ENCODE results near the gene PARM1. TPM values are rescaled to one million over a fixed set of nuclear protein-coding genes. Genes with fewer than 3 reads are reported as not detected.

PARM1 gene
- polyA plus RNA-seq, 1 donor from 2014 or later, result 37.0 TPM

- no peaks in the 10 kb centered on the region for H3K9me3 Mint-ChIP-seq
- peaks cover 12 to 17% (median 15%) of the 10 kb centered on the region in 3 donors for H3K4me1 Mint-ChIP-seq
- H3K27ac Mint-ChIP-seq, result no peak overlapping the region
- H3K27me3 Mint-ChIP-seq, result no peaks in the 10 kb centered on the region
- H3K4me3 Mint-ChIP-seq, result no peak overlapping the region
- peaks cover 6% of the 10 kb centered on the region for H3K36me3 Mint-ChIP-seq
These were observed 109.8 kb downstream of the PARM1 start for GRCh38 chr4:75042601-75043208.

- peak overlapping the region in 1 of 3 donors; percentile 20 for H3K27ac Mint-ChIP-seq
- peaks cover 6% of the 10 kb centered on the region for H3K36me3 Mint-ChIP-seq
- H3K4me1 Mint-ChIP-seq, result peaks cover 8 to 13% (median 10%) of the 10 kb centered on the region in 3 donors
- H3K4me3 Mint-ChIP-seq, result peak overlapping the region in 2 of 4 donors; percentile 1 to 90
- no peaks in the 10 kb centered on the region for H3K27me3 Mint-ChIP-seq
- H3K9me3 Mint-ChIP-seq, result no peaks in the 10 kb centered on the region
These were observed 113.3 kb downstream of the PARM1 start for GRCh38 chr4:75046226-75046625.

GRCh38 chr4:75046641-75047040, 113.7 kb downstream of the PARM1 start:
- Mint-ChIP-seq H3K27me3 (no peaks in the 10 kb centered on the region), H3K4me3 (peak overlapping the region in 2 of 4 donors; percentile 69 to 90)

GRCh38 chr4:75048208-75048879, 115.4 kb downstream of the PARM1 start:
- Mint-ChIP-seq H3K4me3 (no peak overlapping the region), H3K27ac (no peak overlapping the region), H3K27me3 (no peaks in the 10 kb centered on the region), H3K36me3 (peaks cover 6% of the 10 kb centered on the region), H3K9me3 (no peaks in the 10 kb centered on the region), H3K4me1 (peaks cover 8 to 13% (median 9%) of the 10 kb centered on the region in 3 donors)

More at GRCh38 chr4:75046641-75047040, 113.7 kb downstream of the PARM1 start:
- peaks cover 6% of the 10 kb centered on the region for H3K36me3 Mint-ChIP-seq
- peak overlapping the region in 2 of 3 donors; percentile 20 for H3K27ac Mint-ChIP-seq
- peaks cover 8 to 13% (median 9%) of the 10 kb centered on the region in 3 donors for H3K4me1 Mint-ChIP-seq
- no peaks in the 10 kb centered on the region for H3K9me3 Mint-ChIP-seq

- H3K27ac Mint-ChIP-seq, result no peak overlapping the region
- H3K9me3 Mint-ChIP-seq, result no peaks in the 10 kb centered on the region
- H3K4me1 Mint-ChIP-seq, result peaks cover under 1 to 7% (median 5%) of the 10 kb centered on the region in 3 donors
- no peaks in the 10 kb centered on the region for H3K27me3 Mint-ChIP-seq
- no peak overlapping the region for H3K4me3 Mint-ChIP-seq
- H3K36me3 Mint-ChIP-seq, result peaks cover 2% of the 10 kb centered on the region
These were observed 118.5 kb downstream of the PARM1 start for GRCh38 chr4:75051431-75051830.

GRCh38 chr4:75053352-75053751, 120.4 kb downstream of the PARM1 start:
- H3K27ac Mint-ChIP-seq, result peak overlapping the region in 1 of 3 donors; percentile 21
- H3K4me3 Mint-ChIP-seq, result no peak overlapping the region
- no peaks in the 10 kb centered on the region for H3K9me3 Mint-ChIP-seq
- H3K36me3 Mint-ChIP-seq, result peaks cover 2% of the 10 kb centered on the region
- H3K4me1 Mint-ChIP-seq, result no peaks in the 10 kb centered on the region
- no peaks in the 10 kb centered on the region for H3K27me3 Mint-ChIP-seq

- no peaks in the 10 kb centered on the region for H3K4me1 Mint-ChIP-seq
- peaks cover 2% of the 10 kb centered on the region for H3K36me3 Mint-ChIP-seq
- H3K27me3 Mint-ChIP-seq, result no peaks in the 10 kb centered on the region
- no peaks in the 10 kb centered on the region for H3K9me3 Mint-ChIP-seq
- no peak overlapping the region for H3K4me3 Mint-ChIP-seq
- H3K27ac Mint-ChIP-seq, result no peak overlapping the region
These were observed 121.2 kb downstream of the PARM1 start for GRCh38 chr4:75054078-75054477.

- Mint-ChIP-seq H3K4me1 (no peaks in the 10 kb centered on the region), H3K4me3 (no peak overlapping the region), H3K9me3 (no peaks in the 10 kb centered on the region), H3K27ac (no peak overlapping the region), H3K36me3 (no peaks in the 10 kb centered on the region), H3K27me3 (no peaks in the 10 kb centered on the region)
These were observed 123.4 kb downstream of the PARM1 start for GRCh38 chr4:75056277-75056676.

GRCh38 chr4:75057369-75057768, 124.5 kb downstream of the PARM1 start:
- no peaks in the 10 kb centered on the region for H3K4me1 Mint-ChIP-seq
- no peak overlapping the region for H3K4me3 Mint-ChIP-seq
- H3K9me3 Mint-ChIP-seq, result no peaks in the 10 kb centered on the region
- H3K27ac Mint-ChIP-seq, result no peak overlapping the region
- no peaks in the 10 kb centered on the region for H3K36me3 Mint-ChIP-seq
- no peaks in the 10 kb centered on the region for H3K27me3 Mint-ChIP-seq

- H3K9me3 Mint-ChIP-seq, result no peaks in the 10 kb centered on the region
- no peaks in the 10 kb centered on the region for H3K4me1 Mint-ChIP-seq
- H3K4me3 Mint-ChIP-seq, result no peak overlapping the region
- H3K27me3 Mint-ChIP-seq, result no peaks in the 10 kb centered on the region
- H3K27ac Mint-ChIP-seq, result no peak overlapping the region
- no peaks in the 10 kb centered on the region for H3K36me3 Mint-ChIP-seq
These were observed 125.6 kb downstream of the PARM1 start for GRCh38 chr4:75058486-75058885.

GRCh38 chr4:75063433-75063832, 130.5 kb downstream of the PARM1 start:
- Mint-ChIP-seq H3K9me3 (peaks cover 0 to 4% (median 0%) of the 10 kb centered on the region in 3 donors), H3K27me3 (no peaks in the 10 kb centered on the region), H3K4me3 (no peak overlapping the region), H3K27ac (peak overlapping the region in 1 of 3 donors; percentile 27), H3K36me3 (no peaks in the 10 kb centered on the region), H3K4me1 (peaks cover 2 to 9% (median 2%) of the 10 kb centered on the region in 3 donors)

- Mint-ChIP-seq H3K27me3 (no peaks in the 10 kb centered on the region), H3K4me1 (peaks cover 11 to 22% (median 15%) of the 10 kb centered on the region in 3 donors), H3K27ac (no peak overlapping the region), H3K36me3 (no peaks in the 10 kb centered on the region), H3K9me3 (peaks cover 0 to 4% (median 0%) of the 10 kb centered on the region in 3 donors), H3K4me3 (no peak overlapping the region)
These were observed 133.0 kb downstream of the PARM1 start for GRCh38 chr4:75065909-75066308.

- no peaks in the 10 kb centered on the region for H3K27me3 Mint-ChIP-seq
- H3K4me1 Mint-ChIP-seq, result peaks cover 11 to 29% (median 15%) of the 10 kb centered on the region in 3 donors
- H3K9me3 Mint-ChIP-seq, result peaks cover 0 to 4% (median 0%) of the 10 kb centered on the region in 3 donors
- H3K36me3 Mint-ChIP-seq, result no peaks in the 10 kb centered on the region
- no peak overlapping the region for H3K27ac Mint-ChIP-seq
- peak overlapping the region; percentile 36 to 88 (median 67) for H3K4me3 Mint-ChIP-seq
These were observed 136.7 kb downstream of the PARM1 start for GRCh38 chr4:75069493-75070074.

- H3K27me3 Mint-ChIP-seq, result no peaks in the 10 kb centered on the region
- H3K36me3 Mint-ChIP-seq, result no peaks in the 10 kb centered on the region
- H3K4me3 Mint-ChIP-seq, result peak overlapping the region in 1 of 4 donors; percentile 50
- H3K4me1 Mint-ChIP-seq, result peaks cover 11 to 29% (median 12%) of the 10 kb centered on the region in 3 donors
- H3K9me3 Mint-ChIP-seq, result peaks cover 0 to 4% (median 0%) of the 10 kb centered on the region in 3 donors
- H3K27ac Mint-ChIP-seq, result no peak overlapping the region
These were observed 138.4 kb downstream of the PARM1 start for GRCh38 chr4:75071317-75071716.

- H3K27ac Mint-ChIP-seq, result no peak overlapping the region
These were observed 148.0 kb downstream of the PARM1 start for GRCh38 chr4:75080888-75081287.

More at GRCh38 chr4:75080888-75081287, 148.0 kb downstream of the PARM1 start:
- Mint-ChIP-seq H3K4me1 (peaks cover 4 to 9% (median 5%) of the 10 kb centered on the region in 3 donors), H3K36me3 (peaks cover 3% of the 10 kb centered on the region), H3K27me3 (peaks cover 4% of the 10 kb centered on the region), H3K9me3 (peaks cover 0 to 4% (median 0%) of the 10 kb centered on the region in 3 donors), H3K4me3 (no peak overlapping the region)

Measured in IgD-negative memory B cell (primary cell).